Natural killer cell (primary cell): ENCODE data around the gene ZRANB1. TPM values are rescaled to one million over a fixed set of nuclear protein-coding genes. Genes with fewer than 3 reads are reported as not detected.

ENCODE experiments used
- ATAC-seq, 3 donors: fragments of 150-1000 bp in 2 of 3; fragments of 200-7000 bp in 1 of 3; cut with Tn5 transposase; 1 replicate in 1 of 3; 2 replicates in 2 of 3; pipeline ENCODE4 v1.10.0; 2021; ENCODE audit warnings: mild to moderate bottlenecking in 2 of 3, moderate library complexity in 2 of 3
- DNase-seq, 2 donors: peaks; one replicate each; pipeline versions ENCODE4 v3.0.0 to v3.0.0-alpha.2; 2013 to 2021; ENCODE audit warnings: mixed read lengths in 1 of 2
- H3K27ac ChIP-seq: one replicate; pipeline ENCODE4 v1.5.1; 2013; ENCODE audit warnings: mild to moderate bottlenecking, low read length
- H3K27me3 ChIP-seq: one replicate; pipeline ENCODE4 v1.6.1; 2013; ENCODE audit warnings: low read length; ENCODE audit not compliant: control insufficient read depth, insufficient read depth
- H3K36me3 ChIP-seq: one replicate; pipeline ENCODE4 v1.6.1; 2013; ENCODE audit warnings: low read length; ENCODE audit not compliant: control insufficient read depth, insufficient read depth
- H3K4me1 ChIP-seq: one replicate; pipeline ENCODE4 v1.6.1; 2013; ENCODE audit warnings: low read length; ENCODE audit not compliant: control insufficient read depth, insufficient read depth
- H3K4me3 ChIP-seq: one replicate; pipeline ENCODE4 v1.5.1; 2013; ENCODE audit warnings: low read length
- H3K9me3 ChIP-seq: one replicate; pipeline ENCODE4 v1.6.1; 2013; ENCODE audit warnings: low read length; ENCODE audit not compliant: control insufficient read depth, insufficient read depth
- H3K27ac Mint-ChIP-seq, 2 donors: one replicate each; pipeline ENCODE4 v1.8.0; 2022; ENCODE audit warnings: mild to moderate bottlenecking in 2 of 2, mixed read lengths in 2 of 2, moderate library complexity in 1 of 2
- H3K27me3 Mint-ChIP-seq, 2 donors: one replicate each; pipeline ENCODE4 v1.8.0; 2022; ENCODE audit warnings: low read depth in 2 of 2, mixed read lengths in 2 of 2
- H3K36me3 Mint-ChIP-seq: one replicate; pipeline ENCODE4 v1.8.0; 2022; ENCODE audit warnings: mixed read lengths
- H3K4me1 Mint-ChIP-seq, 2 donors: one replicate each; pipeline ENCODE4 v1.8.0; 2022; ENCODE audit warnings: mixed read lengths in 2 of 2
- H3K4me3 Mint-ChIP-seq: one replicate; pipeline ENCODE4 v1.8.0; 2022; ENCODE audit warnings: mild to moderate bottlenecking, moderate library complexity, mixed read lengths
- H3K9me3 Mint-ChIP-seq, 2 donors: one replicate each; pipeline ENCODE4 v1.8.0; 2022; ENCODE audit warnings: mixed read lengths in 2 of 2
- whole genome bisulfite sequencing: methylation state at CpG from one replicate; pipeline ENCODE4 v1.1.7; 2013; ENCODE audit warnings: missing lambda C conversion rate; ENCODE audit not compliant: insufficient coverage; 5-methylcytosine and 5-hydroxymethylcytosine counted together
- intact Hi-C: fragments of 100-400 bp; cut with micrococcal nuclease; formaldehyde crosslinking; loops from one replicate; pipeline ENCODE4 v1.14.2; 2022
- total RNA-seq, 4 donors: library from RNA; stranded (reverse); fragments of 120-200 nt in 1 of 4; gene quantifications; one replicate each; pipeline versions ENCODE4 v1.2.3 to v1.2.4, GENCODE V29; 2013 to 2022
- TF ChIP-seq, protein P1 (sequence below): fragments of 200-600 bp; IDR thresholded peaks from one replicate; pipeline ENCODE4 v1.8.0; 2022; ENCODE audit warnings: antibody characterized with exemption

The ZRANB1 gene
- total RNA-seq, 3 donors from 2014 or later (not counting 1 experiment from before 2014, with no cell fraction given): 18.0 to 20.5 (median 18.8) TPM

DNA sequence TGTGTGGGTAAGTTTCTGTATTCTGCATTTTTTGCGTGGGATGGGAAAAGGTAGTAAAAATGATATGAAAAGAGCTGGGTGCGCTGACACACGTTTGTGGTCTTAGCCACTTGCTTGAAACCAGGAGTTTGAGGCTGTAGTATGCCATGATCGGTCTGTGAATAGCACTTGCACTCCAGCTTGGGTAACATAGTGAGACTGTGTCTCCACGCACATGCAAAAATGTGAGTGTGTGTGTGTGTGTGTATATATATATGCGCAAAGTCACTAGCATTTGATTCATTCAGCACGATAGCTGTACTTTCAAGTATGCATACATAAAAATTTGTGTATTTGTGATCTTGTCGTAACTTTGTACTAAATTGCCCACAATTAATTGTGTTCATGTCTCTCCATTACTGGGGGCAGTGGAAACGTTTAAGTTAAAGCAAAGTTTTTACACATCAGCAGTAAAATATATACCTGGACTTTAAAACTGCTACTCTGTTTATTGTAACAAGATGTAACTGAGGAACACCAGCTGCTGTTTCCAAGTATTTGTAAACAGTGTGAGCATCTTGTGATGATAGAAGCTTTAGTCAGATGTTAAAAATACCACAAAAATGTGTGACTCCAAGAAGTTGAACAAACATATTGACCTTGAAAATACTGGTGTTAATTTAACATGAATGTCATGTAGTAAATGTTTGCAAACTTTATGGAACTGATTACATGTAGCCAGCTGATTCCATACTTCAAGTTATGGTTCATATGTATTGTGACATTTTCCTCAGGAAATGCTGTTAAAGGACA, 1.6 kb downstream of the ZRANB1 start:
- Histone ChIP-seq H3K9me3 (no peaks in the 10 kb centered on the region), H3K36me3 (peaks cover 5% of the 10 kb centered on the region), H3K4me3 (no peak overlapping the region), H3K4me1 (no peaks in the 10 kb centered on the region), H3K27ac (no peak overlapping the region), H3K27me3 (no peaks in the 10 kb centered on the region)
- ATAC-seq: no peak
- Mint-ChIP-seq H3K27me3 (no peaks in the 10 kb centered on the region), H3K9me3 (no peaks in the 10 kb centered on the region), H3K27ac (peak overlapping the region in 1 of 2 donors; percentile 5), H3K36me3 (no peaks in the 10 kb centered on the region), H3K4me3 (no peak overlapping the region), H3K4me1 (peaks cover 49 to 53% of the 10 kb centered on the region in 2 donors)
- WGBS: 84% methylated on average over 8 of the region's 9 CpGs
- intact Hi-C loops: no loop called here
- TF ChIP-seq, protein P1, sequence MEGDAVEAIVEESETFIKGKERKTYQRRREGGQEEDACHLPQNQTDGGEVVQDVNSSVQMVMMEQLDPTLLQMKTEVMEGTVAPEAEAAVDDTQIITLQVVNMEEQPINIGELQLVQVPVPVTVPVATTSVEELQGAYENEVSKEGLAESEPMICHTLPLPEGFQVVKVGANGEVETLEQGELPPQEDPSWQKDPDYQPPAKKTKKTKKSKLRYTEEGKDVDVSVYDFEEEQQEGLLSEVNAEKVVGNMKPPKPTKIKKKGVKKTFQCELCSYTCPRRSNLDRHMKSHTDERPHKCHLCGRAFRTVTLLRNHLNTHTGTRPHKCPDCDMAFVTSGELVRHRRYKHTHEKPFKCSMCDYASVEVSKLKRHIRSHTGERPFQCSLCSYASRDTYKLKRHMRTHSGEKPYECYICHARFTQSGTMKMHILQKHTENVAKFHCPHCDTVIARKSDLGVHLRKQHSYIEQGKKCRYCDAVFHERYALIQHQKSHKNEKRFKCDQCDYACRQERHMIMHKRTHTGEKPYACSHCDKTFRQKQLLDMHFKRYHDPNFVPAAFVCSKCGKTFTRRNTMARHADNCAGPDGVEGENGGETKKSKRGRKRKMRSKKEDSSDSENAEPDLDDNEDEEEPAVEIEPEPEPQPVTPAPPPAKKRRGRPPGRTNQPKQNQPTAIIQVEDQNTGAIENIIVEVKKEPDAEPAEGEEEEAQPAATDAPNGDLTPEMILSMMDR: no peak
- DNase-seq: no peak

GRCh38 chr10:124944982-124945381, 3.1 kb downstream of the ZRANB1 start:
- Mint-ChIP-seq H3K9me3 (no peaks in the 10 kb centered on the region), H3K36me3 (no peaks in the 10 kb centered on the region), H3K4me1 (peaks cover 56 to 58% of the 10 kb centered on the region in 2 donors), H3K27ac (no peak overlapping the region), H3K27me3 (no peaks in the 10 kb centered on the region), H3K4me3 (no peak overlapping the region)
- peaks cover 5% of the 10 kb centered on the region for H3K36me3 ChIP-seq
- intact Hi-C loops: no loop called here
- WGBS: 82% methylated on average over 1 of the region's 2 CpGs
- H3K4me1 ChIP-seq: no peaks in the 10 kb centered on the region
- H3K4me3 ChIP-seq: no peak overlapping the region
- no peaks in the 10 kb centered on the region for H3K27me3 ChIP-seq
- H3K9me3 ChIP-seq: no peaks in the 10 kb centered on the region
- ATAC-seq: no peak
- no peak for DNase-seq
- TF ChIP-seq, protein P1: no peak
- no peak overlapping the region for H3K27ac ChIP-seq

DNA sequence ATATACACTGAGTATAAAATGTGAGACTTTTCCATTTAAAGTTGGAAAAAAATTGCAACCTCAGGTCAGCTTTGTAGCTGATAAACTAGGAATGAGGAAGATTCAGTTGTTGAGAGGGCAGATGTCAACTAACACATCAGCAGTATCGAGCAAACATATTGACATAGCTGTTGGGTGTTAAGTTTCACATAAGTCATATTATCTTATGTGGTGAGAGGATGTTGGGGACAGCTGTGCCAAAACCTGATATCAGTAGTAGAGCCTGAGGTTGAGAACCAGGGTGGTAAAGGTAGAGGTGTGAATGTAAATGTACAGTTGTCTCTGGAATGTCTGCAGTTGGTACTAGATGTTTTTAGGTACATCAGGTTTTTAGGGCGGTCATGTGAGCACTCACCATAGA, 5.0 kb downstream of the ZRANB1 start:
- peaks cover 47 to 50% of the 10 kb centered on the region in 2 donors for H3K4me1 Mint-ChIP-seq
- intact Hi-C loops: no loop called here
- DNase-seq (no peak), ATAC-seq (peak; percentile 57 to 84 (median 62))
- no peaks in the 10 kb centered on the region for H3K27me3 Mint-ChIP-seq
- H3K36me3 ChIP-seq: peaks cover 5% of the 10 kb centered on the region
- H3K27ac ChIP-seq: no peak overlapping the region
- peak overlapping the region; percentile 0 to 25 for H3K27ac Mint-ChIP-seq
- peak overlapping the region; percentile 7 for H3K4me3 Mint-ChIP-seq
- H3K27me3 ChIP-seq: no peaks in the 10 kb centered on the region
- H3K9me3 Mint-ChIP-seq: no peaks in the 10 kb centered on the region
- H3K36me3 Mint-ChIP-seq: no peaks in the 10 kb centered on the region
- WGBS: 60% methylated on average over 2 of the region's 2 CpGs
- no peaks in the 10 kb centered on the region for H3K4me1 ChIP-seq
- no peak overlapping the region for H3K4me3 ChIP-seq
- no peaks in the 10 kb centered on the region for H3K9me3 ChIP-seq
- TF ChIP-seq, protein P1: no peak

GRCh38 chr10:124949543-124949942, 7.6 kb downstream of the ZRANB1 start:
- Mint-ChIP-seq H3K4me1 (peaks cover 32 to 40% of the 10 kb centered on the region in 2 donors), H3K27me3 (no peaks in the 10 kb centered on the region), H3K27ac (no peak overlapping the region), H3K36me3 (no peaks in the 10 kb centered on the region), H3K4me3 (no peak overlapping the region), H3K9me3 (no peaks in the 10 kb centered on the region)
- Histone ChIP-seq H3K27ac (no peak overlapping the region), H3K9me3 (no peaks in the 10 kb centered on the region), H3K4me1 (no peaks in the 10 kb centered on the region), H3K4me3 (no peak overlapping the region), H3K36me3 (peaks cover 3% of the 10 kb centered on the region), H3K27me3 (no peaks in the 10 kb centered on the region)
- TF ChIP-seq, protein P1: no peak
- 98% methylated on average over 5 of the region's 5 CpGs for WGBS
- DNase-seq: no peak
- intact Hi-C loops: no loop called here
- no peak for ATAC-seq
